Measurements from ENCODE around the gene CABLES1. TPM values are rescaled to one million over a fixed set of nuclear protein-coding genes. Genes with fewer than 3 reads are reported as not detected.

Gene CABLES1
- polyA plus RNA-seq, 3 donors = 0.09 to 0.15 TPM; not detected in 1

DNA sequence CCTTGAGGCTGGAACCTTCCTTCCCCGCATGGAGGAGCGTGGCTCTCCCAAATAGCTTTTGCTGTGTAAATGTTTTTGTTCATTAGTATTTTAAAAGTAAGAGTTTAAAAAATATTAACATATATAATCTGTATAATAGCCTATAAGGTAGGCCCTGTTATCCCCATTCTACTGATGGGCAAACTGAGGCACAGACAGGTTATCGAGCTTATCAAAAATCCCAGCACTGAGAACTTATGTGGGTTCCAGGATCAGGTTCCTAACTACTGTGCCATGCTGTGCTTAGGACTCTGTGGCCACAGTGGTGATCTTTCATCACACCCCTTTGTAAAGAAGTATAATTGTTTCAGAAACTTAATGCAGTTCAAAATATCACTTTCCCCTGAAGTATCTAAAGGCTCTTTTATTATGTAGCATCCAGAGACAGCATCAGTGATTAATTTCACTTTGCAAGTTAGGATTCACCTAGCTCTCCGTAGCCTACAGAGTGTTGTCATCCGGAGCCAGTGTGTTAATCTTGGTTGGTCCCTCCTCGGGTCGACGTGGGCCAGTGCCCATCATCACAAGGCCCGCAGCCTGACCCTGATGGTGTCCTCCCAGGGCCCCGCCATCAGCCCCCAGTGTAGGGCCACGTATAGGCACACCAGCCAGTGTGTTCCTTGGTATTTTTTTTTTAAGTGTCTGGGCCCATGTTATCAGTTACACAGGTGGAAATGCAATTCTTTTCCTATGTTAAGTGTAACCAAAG lies 28.7 kb downstream of the CABLES1 start:
- no peaks in the 10 kb centered on the region for H3K36me3 Mint-ChIP-seq
- no peak overlapping the region for H3K27ac ChIP-seq (ENCODE audit: low read depth in 1 of 2, low read length in 2 of 2)
- 95% methylated on average over 8 of the region's 11 CpGs for WGBS (ENCODE audit: insufficient coverage)
- H3K9ac ChIP-seq (ENCODE audit: insufficient read depth, low read length, poor library complexity, severe bottlenecking) = no peak overlapping the region
- H3K9me3 ChIP-seq (replicated peaks in 1 of 2; ENCODE audit: control insufficient read depth in 1 of 2, insufficient read depth in 1 of 2, low read length in 2 of 2) = no peaks in the 10 kb centered on the region
- no peak overlapping the region for H3K27ac Mint-ChIP-seq
- TF ChIP-seq, protein P1, sequence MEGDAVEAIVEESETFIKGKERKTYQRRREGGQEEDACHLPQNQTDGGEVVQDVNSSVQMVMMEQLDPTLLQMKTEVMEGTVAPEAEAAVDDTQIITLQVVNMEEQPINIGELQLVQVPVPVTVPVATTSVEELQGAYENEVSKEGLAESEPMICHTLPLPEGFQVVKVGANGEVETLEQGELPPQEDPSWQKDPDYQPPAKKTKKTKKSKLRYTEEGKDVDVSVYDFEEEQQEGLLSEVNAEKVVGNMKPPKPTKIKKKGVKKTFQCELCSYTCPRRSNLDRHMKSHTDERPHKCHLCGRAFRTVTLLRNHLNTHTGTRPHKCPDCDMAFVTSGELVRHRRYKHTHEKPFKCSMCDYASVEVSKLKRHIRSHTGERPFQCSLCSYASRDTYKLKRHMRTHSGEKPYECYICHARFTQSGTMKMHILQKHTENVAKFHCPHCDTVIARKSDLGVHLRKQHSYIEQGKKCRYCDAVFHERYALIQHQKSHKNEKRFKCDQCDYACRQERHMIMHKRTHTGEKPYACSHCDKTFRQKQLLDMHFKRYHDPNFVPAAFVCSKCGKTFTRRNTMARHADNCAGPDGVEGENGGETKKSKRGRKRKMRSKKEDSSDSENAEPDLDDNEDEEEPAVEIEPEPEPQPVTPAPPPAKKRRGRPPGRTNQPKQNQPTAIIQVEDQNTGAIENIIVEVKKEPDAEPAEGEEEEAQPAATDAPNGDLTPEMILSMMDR (IDR thresholded peaks at IDR 0.05) = no peak
- H3K27me3 ChIP-seq (ENCODE audit: control insufficient read depth in 2 of 2, insufficient read depth in 2 of 2, low read length in 2 of 2) = no peaks in the 10 kb centered on the region
- no peak overlapping the region for H3K4me3 ChIP-seq (replicated peaks in 1 of 3; ENCODE audit: low read depth in 2 of 3, low read length in 3 of 3)
- no peaks in the 10 kb centered on the region for H3K4me1 ChIP-seq (ENCODE audit: control insufficient read depth in 1 of 2, insufficient read depth in 2 of 2, low read length in 2 of 2)
- no peak overlapping the region for H3K4me2 ChIP-seq (replicated peaks; ENCODE audit: extremely low read depth, low read length, poor library complexity, severe bottlenecking)
- H3K4me1 Mint-ChIP-seq = no peaks in the 10 kb centered on the region
- H3K9me3 Mint-ChIP-seq = no peaks in the 10 kb centered on the region
- H3K36me3 ChIP-seq (replicated peaks in 1 of 2; ENCODE audit: control insufficient read depth in 1 of 2, insufficient read depth in 2 of 2, low read length in 2 of 2) = no peaks in the 10 kb centered on the region
- H4K20me1 ChIP-seq (ENCODE audit: insufficient read depth, low read length) = no peaks in the 10 kb centered on the region
- no peak for DNase-seq
- H2AFZ ChIP-seq (ENCODE audit: insufficient read depth, low read depth, low read length, poor library complexity, severe bottlenecking) = no peak overlapping the region
- no peak overlapping the region for H3K4me3 Mint-ChIP-seq
- H3K27me3 Mint-ChIP-seq (ENCODE audit: low read depth in 3 of 3) = peaks cover 0 to 2% (median 0%) of the 10 kb centered on the region in 3 donors
- H3K79me2 ChIP-seq (ENCODE audit: insufficient read depth, low read length) = no peaks in the 10 kb centered on the region
- intact Hi-C loops (cut with micrococcal nuclease) = no loop called here

DNA sequence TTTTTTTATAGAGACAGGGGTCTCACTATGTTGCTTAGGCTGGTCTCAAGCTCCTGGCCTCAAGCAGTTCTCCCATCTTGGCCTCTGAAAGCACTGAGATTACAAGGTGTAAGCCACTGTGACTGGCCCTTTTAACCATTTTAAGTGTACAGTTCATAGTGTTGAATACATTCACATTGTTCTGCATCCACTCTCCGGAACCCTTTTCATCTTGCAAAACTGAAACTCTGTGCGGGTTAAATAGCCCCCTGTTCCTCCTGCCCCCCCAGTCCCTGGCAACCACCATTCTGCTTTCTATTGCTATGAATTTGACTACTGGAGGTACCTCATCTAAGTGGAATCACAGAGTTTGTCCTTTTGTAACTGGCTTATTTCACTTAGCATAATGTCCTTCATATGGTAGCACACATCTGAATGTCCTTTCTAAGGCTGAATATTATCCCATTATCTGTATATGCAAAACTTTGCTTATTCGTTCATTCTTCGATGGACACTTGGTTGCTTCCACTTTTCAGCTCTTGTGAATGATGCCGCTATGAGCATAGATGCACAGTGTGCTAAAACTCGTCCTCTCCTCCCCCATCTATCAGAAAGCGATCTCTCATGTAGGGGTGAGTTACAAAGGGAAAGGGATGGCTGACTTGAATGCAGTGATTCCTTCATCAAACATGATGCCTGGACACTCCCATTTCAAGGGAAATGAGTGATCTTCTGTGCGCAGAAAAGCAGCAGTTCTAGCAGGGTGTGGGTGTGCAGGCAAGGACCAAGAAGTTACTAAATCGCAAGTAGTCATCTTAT lies 30.2 kb downstream of the CABLES1 start:
- TF ChIP-seq, protein P1 (IDR thresholded peaks at IDR 0.05) = no peak
- peak overlapping the region in 1 of 7 donors; percentile 8 for H3K27ac Mint-ChIP-seq

More for the DNA sequence above, 30.2 kb downstream of the CABLES1 start:
- H2AFZ ChIP-seq (ENCODE audit: insufficient read depth, low read depth, low read length, poor library complexity, severe bottlenecking) = no peak overlapping the region
- peaks cover 0 to 2% (median 0%) of the 10 kb centered on the region in 3 donors for H3K27me3 Mint-ChIP-seq (ENCODE audit: low read depth in 3 of 3)
- no peak overlapping the region for H3K4me2 ChIP-seq (replicated peaks; ENCODE audit: extremely low read depth, low read length, poor library complexity, severe bottlenecking)
- intact Hi-C loops (cut with micrococcal nuclease) = no loop called here
- H3K4me3 ChIP-seq (replicated peaks in 1 of 3; ENCODE audit: low read depth in 2 of 3, low read length in 3 of 3) = no peak overlapping the region
- no peaks in the 10 kb centered on the region for H3K9me3 ChIP-seq (replicated peaks in 1 of 2; ENCODE audit: control insufficient read depth in 1 of 2, insufficient read depth in 1 of 2, low read length in 2 of 2)
- H3K36me3 ChIP-seq (replicated peaks in 1 of 2; ENCODE audit: control insufficient read depth in 1 of 2, insufficient read depth in 2 of 2, low read length in 2 of 2) = no peaks in the 10 kb centered on the region
- no peaks in the 10 kb centered on the region for H3K79me2 ChIP-seq (ENCODE audit: insufficient read depth, low read length)
- no peak overlapping the region for H3K9ac ChIP-seq (ENCODE audit: insufficient read depth, low read length, poor library complexity, severe bottlenecking)
- no peaks in the 10 kb centered on the region for H4K20me1 ChIP-seq (ENCODE audit: insufficient read depth, low read length)
- H3K4me3 Mint-ChIP-seq = no peak overlapping the region
- H3K36me3 Mint-ChIP-seq = no peaks in the 10 kb centered on the region
- WGBS (ENCODE audit: insufficient coverage) = 87% methylated on average over 2 of the region's 9 CpGs
- no peaks in the 10 kb centered on the region for H3K4me1 ChIP-seq (ENCODE audit: control insufficient read depth in 1 of 2, insufficient read depth in 2 of 2, low read length in 2 of 2)
- no peak overlapping the region for H3K27ac ChIP-seq (ENCODE audit: low read depth in 1 of 2, low read length in 2 of 2)
- no peaks in the 10 kb centered on the region for H3K27me3 ChIP-seq (ENCODE audit: control insufficient read depth in 2 of 2, insufficient read depth in 2 of 2, low read length in 2 of 2)
- no peaks in the 10 kb centered on the region for H3K9me3 Mint-ChIP-seq
- H3K4me1 Mint-ChIP-seq = no peaks in the 10 kb centered on the region
- no peak for DNase-seq
